Natural killer cell treated with Interleukin-12 subunit alpha and Interleukin-12 subunit beta and Interleukin-15 and Interleukin-18, amount 100 ng/mL, for 72 hours (primary cell): ENCODE data around the gene ZMYM2. TPM values are rescaled to one million over a fixed set of nuclear protein-coding genes. Genes with fewer than 3 reads are reported as not detected.

Experiments used
- ATAC-seq, 2 donors: fragments of 150-1000 bp; cut with Tn5 transposase in 1 of 2; sonication (Bioruptor Pico), chemical (Tn5 transposase) in 1 of 2; 2 replicates each; pipeline ENCODE4 v1.10.0; 2021
- DNase-seq: peaks from one replicate; pipeline ENCODE4 v3.0.0; 2022; ENCODE audit warnings: low spot score
- H3K27ac Mint-ChIP-seq, 2 donors: 1 replicate in 1 of 2; 2 replicates in 1 of 2; pipeline ENCODE4 v1.8.0; 2022; ENCODE audit warnings: mixed read lengths in 2 of 2, mild to moderate bottlenecking in 1 of 2, moderate library complexity in 1 of 2
- H3K27me3 Mint-ChIP-seq, 2 donors: 1 replicate in 1 of 2; 2 replicates in 1 of 2; pipeline ENCODE4 v1.8.0; 2022; ENCODE audit warnings: mixed read lengths in 2 of 2
- H3K36me3 Mint-ChIP-seq: one replicate; pipeline ENCODE4 v1.8.0; 2022; ENCODE audit warnings: mixed read lengths
- H3K4me1 Mint-ChIP-seq, 2 donors: 1 replicate in 1 of 2; 2 replicates in 1 of 2; pipeline ENCODE4 v1.8.0; 2022; ENCODE audit warnings: low read depth in 2 of 2, mixed read lengths in 2 of 2, mild to moderate bottlenecking in 1 of 2
- H3K4me3 Mint-ChIP-seq: one replicate; pipeline ENCODE4 v1.8.0; 2022; ENCODE audit warnings: mixed read lengths
- H3K9me3 Mint-ChIP-seq: 2 replicates; pipeline ENCODE4 v1.8.0; 2022; ENCODE audit warnings: mixed read lengths
- total RNA-seq, 2 donors: library from RNA; stranded (reverse); gene quantifications; one replicate each; pipeline ENCODE4 v1.2.3, GENCODE V29; 2022

ZMYM2 gene
- total RNA-seq, 2 donors from 2014 or later = 37.7 to 56.7 TPM

DNA sequence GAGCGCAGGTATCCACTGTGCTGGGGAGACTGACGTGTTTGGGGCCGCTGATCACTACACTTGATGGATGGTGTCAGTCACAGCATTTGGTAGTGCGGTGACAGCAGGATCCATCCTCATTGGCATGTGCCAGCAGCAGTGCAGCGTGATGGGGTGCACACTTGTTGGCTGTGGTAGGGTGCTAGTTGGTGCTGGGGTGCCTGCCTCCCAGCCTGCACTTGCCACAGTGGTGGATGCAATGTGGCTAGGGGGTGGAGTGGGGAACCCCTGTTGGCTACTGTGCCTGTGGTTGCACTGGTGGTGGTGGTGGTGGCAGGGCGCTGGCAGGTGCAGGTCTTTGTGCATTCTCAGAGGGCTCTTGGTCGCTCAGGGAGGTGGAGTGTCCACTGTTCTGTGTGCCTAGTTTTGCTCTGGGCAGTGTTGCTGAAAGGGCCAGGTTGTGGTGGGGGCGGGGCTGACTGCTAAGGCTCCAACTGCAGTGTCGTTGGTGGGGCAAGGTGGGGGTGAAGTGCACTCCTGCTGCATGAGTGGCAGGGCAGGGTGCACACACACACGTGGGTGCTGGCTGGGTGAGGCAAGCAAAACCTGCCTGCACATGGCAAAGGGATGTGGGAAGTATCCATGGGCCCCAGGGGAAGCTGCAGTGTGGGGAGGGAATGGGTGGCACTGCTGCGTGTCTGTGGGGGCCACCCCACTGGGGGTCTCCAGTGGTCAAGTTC lies 84.8 kb downstream of the ZMYM2 start:
- Mint-ChIP-seq H3K36me3 (peaks cover 31% of the 10 kb centered on the region), H3K9me3 (no peaks in the 10 kb centered on the region), H3K4me3 (no peak overlapping the region), H3K27ac (no peak overlapping the region), H3K4me1 (peaks cover 19 to 32% of the 10 kb centered on the region in 2 donors), H3K27me3 (no peaks in the 10 kb centered on the region)
- DNase-seq (no peak), ATAC-seq (peak in 1 of 2 donors; percentile 20)

DNA sequence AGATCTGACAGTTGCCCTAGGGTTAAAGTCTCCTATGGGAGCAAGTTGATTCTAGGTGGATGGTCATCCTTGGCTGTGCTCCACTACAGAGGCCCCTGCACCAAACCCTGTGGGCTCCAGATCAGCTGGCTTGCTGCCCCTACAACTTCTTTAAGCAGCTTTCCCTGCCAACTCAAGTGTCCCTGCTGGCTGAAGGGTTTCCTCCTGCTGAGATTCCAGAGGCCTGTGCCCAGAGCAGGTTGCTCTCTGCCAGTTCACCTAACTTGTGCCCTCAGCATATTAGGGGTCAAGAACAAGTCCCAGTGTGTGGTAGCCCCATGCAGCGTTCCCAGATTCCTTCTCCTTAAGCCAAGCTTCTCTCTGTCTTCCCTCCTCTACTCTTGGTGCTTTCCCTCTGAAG lies 85.6 kb downstream of the ZMYM2 start:
- H3K4me1 Mint-ChIP-seq = peaks cover 26 to 35% of the 10 kb centered on the region in 2 donors
- DNase-seq (no peak), ATAC-seq (no peak)
- H3K4me3 Mint-ChIP-seq = no peak overlapping the region
- peaks cover 25% of the 10 kb centered on the region for H3K36me3 Mint-ChIP-seq
- no peaks in the 10 kb centered on the region for H3K9me3 Mint-ChIP-seq
- H3K27me3 Mint-ChIP-seq = no peaks in the 10 kb centered on the region
- peak overlapping the region in 1 of 2 donors; percentile 17 for H3K27ac Mint-ChIP-seq

DNA sequence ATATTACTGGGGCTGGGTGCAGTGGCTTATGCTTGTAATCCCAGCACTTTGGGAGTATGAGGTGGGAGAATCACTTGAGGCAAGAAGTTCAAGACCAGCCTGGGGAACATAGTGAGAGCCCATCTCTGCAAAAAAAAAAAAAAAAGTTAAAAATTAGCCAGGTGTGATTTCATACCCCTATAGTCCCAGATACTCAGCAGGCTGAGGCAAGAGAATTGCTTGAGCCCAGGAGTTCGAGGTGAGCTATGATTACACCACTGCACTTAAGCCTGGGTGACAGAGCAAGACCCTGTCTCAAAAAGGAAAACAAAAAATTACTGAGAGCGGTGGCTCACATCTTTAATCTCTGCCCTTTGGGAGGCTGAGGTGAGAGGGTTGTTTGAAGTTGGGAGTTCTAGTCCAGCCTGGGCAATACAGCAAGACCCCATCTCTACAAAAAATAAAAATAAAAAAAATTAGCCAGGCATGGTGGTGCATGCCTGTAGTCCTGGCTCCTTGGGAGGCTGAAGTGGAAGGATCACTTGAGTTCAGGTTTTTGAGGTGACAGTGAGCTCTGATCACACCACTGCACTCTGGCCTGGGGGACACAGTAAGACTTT lies 87.5 kb downstream of the ZMYM2 start:
- no peaks in the 10 kb centered on the region for H3K27me3 Mint-ChIP-seq
- H3K4me3 Mint-ChIP-seq = no peak overlapping the region
- peaks cover 8% of the 10 kb centered on the region for H3K36me3 Mint-ChIP-seq
- no peak overlapping the region for H3K27ac Mint-ChIP-seq
- no peak for DNase-seq
- no peak for ATAC-seq
- H3K4me1 Mint-ChIP-seq = peaks cover 22 to 31% of the 10 kb centered on the region in 2 donors
- H3K9me3 Mint-ChIP-seq = no peaks in the 10 kb centered on the region

DNA sequence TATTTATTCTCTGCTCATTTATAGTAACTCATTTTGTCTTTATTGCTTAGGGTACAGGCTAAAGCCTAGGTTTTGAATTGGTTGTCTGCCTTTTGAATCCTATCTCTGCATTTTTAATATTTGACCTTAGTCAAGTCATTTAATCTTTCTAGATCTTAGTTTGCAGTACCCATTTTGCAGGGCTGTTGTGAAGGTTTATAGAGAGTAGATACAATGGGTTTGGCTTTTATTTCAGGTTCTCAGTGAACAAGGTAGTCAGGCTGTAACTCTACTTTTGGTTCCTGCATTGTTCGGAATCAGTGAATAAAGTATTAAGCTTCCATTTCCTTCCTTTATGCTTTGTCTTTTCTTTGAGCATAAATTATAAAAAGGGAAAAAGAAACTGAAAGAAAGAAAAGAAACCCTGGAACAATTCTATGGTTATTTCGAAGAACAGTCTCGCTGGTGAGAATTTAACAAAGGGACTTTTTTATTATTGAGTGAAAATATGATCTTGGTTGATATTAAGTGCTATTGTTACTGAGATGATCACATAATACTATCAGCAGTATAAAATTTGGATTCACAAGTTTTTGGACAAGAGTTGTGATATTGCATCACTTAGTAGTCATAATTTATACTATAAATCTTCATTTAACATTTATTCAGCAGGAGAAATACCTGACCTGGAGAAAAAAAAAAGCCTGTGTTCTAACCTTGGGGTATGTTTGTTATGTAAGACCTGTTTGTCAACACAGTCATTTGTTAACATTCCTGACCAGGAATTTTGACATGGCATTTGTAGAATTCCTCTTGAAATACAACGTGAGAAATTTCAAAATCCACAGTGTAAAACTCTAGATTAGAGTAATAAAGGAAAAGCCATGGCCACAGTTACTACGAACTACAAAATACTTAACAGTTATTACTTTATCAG lies 91.3 kb downstream of the ZMYM2 start:
- H3K9me3 Mint-ChIP-seq = no peaks in the 10 kb centered on the region
- H3K4me3 Mint-ChIP-seq = peak overlapping the region; percentile 61
- no peaks in the 10 kb centered on the region for H3K27me3 Mint-ChIP-seq
- peak in 1 of 2 donors; percentile 62 for ATAC-seq
- peaks cover 9 to 22% of the 10 kb centered on the region in 2 donors for H3K4me1 Mint-ChIP-seq
- H3K27ac Mint-ChIP-seq = peak overlapping the region; percentile 51 to 79
- no peak for DNase-seq
- H3K36me3 Mint-ChIP-seq = peaks cover 5% of the 10 kb centered on the region

DNA sequence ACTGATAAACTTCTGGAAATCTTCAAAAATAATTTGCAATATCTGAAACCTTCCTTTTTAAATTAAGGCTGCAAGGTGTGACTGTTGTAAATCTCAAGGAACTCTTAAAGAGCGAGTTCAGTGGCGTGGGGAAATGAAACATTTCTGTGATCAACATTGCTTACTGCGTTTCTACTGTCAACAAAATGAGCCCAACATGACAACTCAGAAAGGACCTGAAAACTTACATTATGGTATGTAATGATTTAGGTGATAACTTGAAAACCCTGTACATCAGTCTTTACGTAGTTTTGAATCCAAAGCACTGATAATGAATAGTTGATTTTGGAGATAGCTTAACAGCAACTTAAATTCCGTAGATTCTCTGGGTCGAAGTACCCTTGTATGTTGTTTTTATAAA lies 92.8 kb downstream of the ZMYM2 start:
- H3K27ac Mint-ChIP-seq = no peak overlapping the region
- H3K27me3 Mint-ChIP-seq = no peaks in the 10 kb centered on the region
- no peak for ATAC-seq
- H3K36me3 Mint-ChIP-seq = peaks cover 12% of the 10 kb centered on the region
- H3K4me1 Mint-ChIP-seq = peaks cover 9 to 22% of the 10 kb centered on the region in 2 donors
- DNase-seq = no peak
- no peaks in the 10 kb centered on the region for H3K9me3 Mint-ChIP-seq
- no peak overlapping the region for H3K4me3 Mint-ChIP-seq

DNA sequence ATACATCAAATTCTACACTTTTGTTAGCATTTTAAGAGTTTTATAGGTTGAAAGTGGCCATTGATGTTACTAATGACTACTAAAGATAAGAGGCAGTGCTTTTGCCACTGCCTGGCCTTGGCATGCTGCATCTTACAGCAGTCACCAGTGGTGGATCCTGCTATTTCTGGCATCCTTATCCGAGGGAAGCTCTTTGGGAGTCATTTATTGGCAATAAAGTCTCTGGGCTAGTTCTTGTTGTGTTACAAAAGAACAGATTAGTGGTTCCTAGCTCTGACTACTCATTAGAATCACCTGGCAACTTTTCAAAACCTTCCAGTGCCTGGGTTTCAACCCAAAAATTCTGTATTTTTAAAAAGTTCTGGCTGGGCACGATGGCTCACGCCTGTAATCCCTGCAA lies 94.5 kb downstream of the ZMYM2 start:
- ATAC-seq = no peak
- Mint-ChIP-seq H3K9me3 (no peaks in the 10 kb centered on the region), H3K4me3 (no peak overlapping the region), H3K36me3 (peaks cover 12% of the 10 kb centered on the region), H3K27ac (no peak overlapping the region), H3K4me1 (peaks cover 9 to 22% of the 10 kb centered on the region in 2 donors), H3K27me3 (no peaks in the 10 kb centered on the region)
- no peak for DNase-seq

DNA sequence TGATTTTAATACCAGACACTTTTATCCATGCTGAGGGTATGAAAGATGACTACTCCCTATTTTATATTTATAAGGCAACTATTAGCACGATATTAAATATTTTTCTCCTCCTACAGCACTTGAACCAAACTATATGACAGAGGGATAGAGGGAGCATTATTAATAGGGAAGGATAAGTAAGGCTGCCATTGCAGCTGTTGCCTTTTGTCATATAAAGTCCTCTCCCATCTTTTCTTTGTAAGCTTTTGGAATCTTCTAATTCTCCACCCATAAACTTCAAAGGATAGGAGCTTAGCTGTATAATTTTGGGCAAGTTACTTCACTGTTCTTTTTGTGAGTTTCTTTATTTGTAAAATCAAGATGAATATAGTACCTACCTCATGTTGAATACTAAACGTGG lies 95.4 kb downstream of the ZMYM2 start:
- no peak for ATAC-seq
- H3K27me3 Mint-ChIP-seq = no peaks in the 10 kb centered on the region
- H3K4me1 Mint-ChIP-seq = peaks cover 9 to 17% of the 10 kb centered on the region in 2 donors
- H3K9me3 Mint-ChIP-seq = no peaks in the 10 kb centered on the region
- H3K27ac Mint-ChIP-seq = no peak overlapping the region
- peaks cover 12% of the 10 kb centered on the region for H3K36me3 Mint-ChIP-seq
- no peak overlapping the region for H3K4me3 Mint-ChIP-seq
- DNase-seq = no peak

DNA sequence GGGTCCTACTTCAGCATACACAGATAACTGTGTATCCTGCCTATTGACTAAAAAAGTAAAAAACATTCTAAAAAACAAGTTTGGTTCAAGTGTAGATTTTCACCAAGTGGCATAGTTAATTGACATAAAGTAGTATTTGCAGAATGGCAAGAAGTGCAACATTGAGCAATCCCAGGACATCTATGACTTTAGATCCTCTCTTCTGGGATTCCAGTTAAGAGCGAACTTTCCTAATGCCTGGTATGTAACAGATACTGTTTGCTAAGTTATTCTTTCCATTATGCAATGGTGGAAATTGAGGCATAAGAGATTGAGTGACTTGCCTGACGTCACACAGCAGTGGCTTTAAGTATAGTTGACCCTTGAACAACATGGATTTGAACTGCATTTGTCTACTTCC lies 96.1 kb downstream of the ZMYM2 start:
- no peak for ATAC-seq
- H3K36me3 Mint-ChIP-seq = peaks cover 12% of the 10 kb centered on the region
- H3K27ac Mint-ChIP-seq = no peak overlapping the region
- H3K4me1 Mint-ChIP-seq = peaks cover 6 to 10% of the 10 kb centered on the region in 2 donors
- no peaks in the 10 kb centered on the region for H3K27me3 Mint-ChIP-seq
- H3K4me3 Mint-ChIP-seq = no peak overlapping the region
- no peak for DNase-seq
- H3K9me3 Mint-ChIP-seq = no peaks in the 10 kb centered on the region

DNA sequence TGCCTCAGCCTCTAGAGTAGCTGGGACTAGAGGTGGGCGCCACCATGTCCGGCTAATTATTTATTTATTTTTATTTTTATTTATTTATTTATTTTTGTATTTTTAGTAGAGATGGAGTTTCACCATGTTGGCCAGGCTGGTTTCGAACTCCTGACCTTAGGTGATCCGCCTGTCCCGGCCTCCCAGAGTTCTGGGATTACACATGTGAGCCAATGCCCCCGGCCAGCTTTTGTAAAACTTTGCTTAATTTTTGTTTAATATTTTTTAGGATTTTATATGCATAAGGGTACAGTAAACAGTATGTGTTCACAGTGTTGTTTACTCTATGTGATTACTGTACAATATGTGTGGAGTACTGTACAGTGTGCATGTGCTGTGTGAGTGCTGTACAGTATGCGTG lies 98.7 kb downstream of the ZMYM2 start:
- H3K4me1 Mint-ChIP-seq = peaks cover 0 to 3% of the 10 kb centered on the region in 2 donors
- H3K27ac Mint-ChIP-seq = no peak overlapping the region
- no peak overlapping the region for H3K4me3 Mint-ChIP-seq
- ATAC-seq (no peak), DNase-seq (no peak)
- H3K27me3 Mint-ChIP-seq = no peaks in the 10 kb centered on the region
- no peaks in the 10 kb centered on the region for H3K9me3 Mint-ChIP-seq
- H3K36me3 Mint-ChIP-seq = peaks cover 13% of the 10 kb centered on the region

DNA sequence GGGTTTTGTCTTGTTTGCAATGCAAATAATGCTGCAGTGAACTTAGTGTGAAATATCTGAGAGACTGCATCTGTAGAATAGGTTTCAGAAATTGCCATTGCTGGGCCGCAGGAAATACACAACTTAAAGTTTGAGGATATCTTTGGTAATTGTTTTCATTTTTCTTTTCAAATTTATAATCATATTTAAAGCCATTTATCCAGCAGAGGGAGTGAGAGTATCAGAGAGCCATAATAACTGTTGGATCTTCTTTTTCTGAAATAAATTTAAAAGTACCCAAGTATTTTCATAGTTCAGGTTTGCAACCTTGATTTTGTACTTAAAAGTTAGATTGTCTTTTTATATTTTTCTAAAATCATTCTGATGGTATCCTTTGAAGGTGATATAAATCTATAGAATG lies 99.4 kb downstream of the ZMYM2 start:
- H3K4me1 Mint-ChIP-seq = peaks cover 0 to 3% of the 10 kb centered on the region in 2 donors
- H3K36me3 Mint-ChIP-seq = peaks cover 13% of the 10 kb centered on the region
- H3K4me3 Mint-ChIP-seq = no peak overlapping the region
- no peaks in the 10 kb centered on the region for H3K27me3 Mint-ChIP-seq
- ATAC-seq (no peak), DNase-seq (no peak)
- no peak overlapping the region for H3K27ac Mint-ChIP-seq
- no peaks in the 10 kb centered on the region for H3K9me3 Mint-ChIP-seq

DNA sequence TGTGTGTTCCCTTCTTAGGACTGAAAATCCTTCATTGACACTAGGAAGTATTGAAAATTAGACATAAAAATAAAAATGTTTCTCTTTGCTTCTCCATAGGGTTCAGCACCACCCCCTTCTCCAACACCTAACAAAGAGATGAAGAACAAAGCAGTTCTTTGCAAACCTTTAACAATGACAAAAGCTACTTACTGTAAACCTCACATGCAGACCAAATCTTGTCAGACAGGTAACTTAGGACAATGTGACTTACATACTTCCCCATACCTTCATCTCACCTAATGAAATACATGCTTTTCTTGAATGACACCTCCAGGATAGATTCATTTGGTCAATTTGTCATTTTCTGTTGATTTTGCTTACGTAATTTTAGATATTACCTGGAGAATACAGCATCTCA lies 99.9 kb downstream of the ZMYM2 start:
- DNase-seq = no peak
- H3K27me3 Mint-ChIP-seq = no peaks in the 10 kb centered on the region
- ATAC-seq = no peak
- H3K4me1 Mint-ChIP-seq = peaks cover 0 to 3% of the 10 kb centered on the region in 2 donors
- no peaks in the 10 kb centered on the region for H3K9me3 Mint-ChIP-seq
- H3K4me3 Mint-ChIP-seq = no peak overlapping the region
- peaks cover 13% of the 10 kb centered on the region for H3K36me3 Mint-ChIP-seq
- no peak overlapping the region for H3K27ac Mint-ChIP-seq

DNA sequence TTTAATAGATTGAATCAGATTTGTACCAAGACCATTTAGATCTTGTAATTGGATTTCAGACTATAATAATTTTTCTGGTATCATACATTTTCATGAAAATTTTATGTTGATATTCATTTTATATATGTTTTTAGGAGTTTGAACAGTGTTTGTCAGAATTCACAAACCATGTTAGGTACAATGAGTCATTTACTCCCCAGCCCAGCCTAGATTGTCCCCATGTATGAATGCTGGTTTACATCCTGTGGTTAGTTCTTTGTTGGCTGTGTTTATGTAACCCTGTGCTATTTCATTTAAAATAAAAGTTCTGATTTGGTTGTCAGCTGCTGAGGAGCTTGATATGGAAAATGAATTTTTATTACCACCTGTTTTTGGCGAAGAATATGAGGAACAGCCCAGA lies 105.6 kb downstream of the ZMYM2 start:
- DNase-seq (no peak), ATAC-seq (peak in 1 of 2 donors; percentile 87)
- no peaks in the 10 kb centered on the region for H3K9me3 Mint-ChIP-seq
- no peaks in the 10 kb centered on the region for H3K27me3 Mint-ChIP-seq
- H3K36me3 Mint-ChIP-seq = peaks cover 14% of the 10 kb centered on the region
- no peak overlapping the region for H3K27ac Mint-ChIP-seq
- H3K4me3 Mint-ChIP-seq = no peak overlapping the region
- H3K4me1 Mint-ChIP-seq = no peaks in the 10 kb centered on the region

DNA sequence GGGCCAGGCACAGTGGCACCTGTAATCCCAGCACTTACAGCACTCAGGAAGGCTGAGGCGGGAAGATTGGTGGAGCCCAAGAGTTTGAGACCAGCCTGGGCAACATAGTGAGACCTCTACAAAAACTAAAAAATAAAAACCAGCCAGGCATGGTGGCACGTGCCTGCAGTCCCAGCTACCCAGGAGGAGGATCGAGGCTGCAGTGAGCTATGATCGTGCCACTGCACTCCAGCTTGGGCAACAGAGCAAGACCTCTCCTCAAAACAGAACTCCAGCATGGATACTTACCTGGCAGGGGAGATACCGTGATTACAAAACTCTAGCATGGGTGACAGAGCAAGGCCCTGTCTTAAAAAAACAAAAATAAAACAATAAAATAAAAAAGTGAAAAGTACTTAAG lies 107.0 kb downstream of the ZMYM2 start:
- no peak for ATAC-seq
- H3K27ac Mint-ChIP-seq = no peak overlapping the region
- H3K9me3 Mint-ChIP-seq = no peaks in the 10 kb centered on the region

DNA sequence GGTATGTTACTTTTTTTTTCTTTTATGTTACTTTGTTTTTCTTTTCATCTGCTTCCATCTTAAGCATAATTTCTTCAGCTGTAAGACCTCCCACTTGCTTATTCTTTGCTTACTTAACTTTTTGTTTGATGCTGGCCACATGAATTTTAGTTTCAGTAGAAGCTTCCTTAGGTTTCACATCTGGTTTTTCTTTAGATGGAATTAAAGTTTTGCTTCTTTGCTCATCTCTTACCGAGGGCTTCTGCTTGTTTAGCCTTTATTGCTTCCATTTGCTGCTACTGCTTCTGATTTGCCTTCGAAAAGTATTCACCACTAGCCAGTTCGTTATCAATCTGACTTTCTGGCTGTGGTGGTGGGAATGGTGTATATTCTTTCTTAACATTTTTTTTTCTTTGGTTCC lies 111.4 kb downstream of the ZMYM2 start:
- no peak for ATAC-seq
- H3K4me1 Mint-ChIP-seq = no peaks in the 10 kb centered on the region
- H3K9me3 Mint-ChIP-seq = no peaks in the 10 kb centered on the region
- H3K36me3 Mint-ChIP-seq = peaks cover 5% of the 10 kb centered on the region
- DNase-seq = no peak
- H3K27ac Mint-ChIP-seq = no peak overlapping the region
- H3K4me3 Mint-ChIP-seq = no peak overlapping the region
- no peaks in the 10 kb centered on the region for H3K27me3 Mint-ChIP-seq

More for the DNA sequence above, 107.0 kb downstream of the ZMYM2 start:
- DNase-seq = no peak
- Mint-ChIP-seq H3K36me3 (peaks cover 14% of the 10 kb centered on the region), H3K4me3 (no peak overlapping the region), H3K27me3 (no peaks in the 10 kb centered on the region), H3K4me1 (no peaks in the 10 kb centered on the region)
